Progenitor cell of endocrine pancreas (in vitro differentiated cells): ENCODE data around the gene ACTL7A. TPM values are rescaled to one million over a fixed set of nuclear protein-coding genes. Genes with fewer than 3 reads are reported as not detected.

Source experiments
- DNase-seq: peaks from one replicate; pipeline ENCODE4 v3.0.0; 2021; ENCODE audit warnings: low spot score; ENCODE audit not compliant: unreplicated experiment
- H3K27ac Mint-ChIP-seq: 2 replicates; pipeline ENCODE4 v1.8.0; 2021; ENCODE audit warnings: mild to moderate bottlenecking, moderate library complexity, mixed read lengths
- H3K27me3 Mint-ChIP-seq: 2 replicates; pipeline ENCODE4 v1.8.0; 2021; ENCODE audit warnings: mixed read lengths
- H3K36me3 Mint-ChIP-seq: 2 replicates; pipeline ENCODE4 v1.8.0; 2022; ENCODE audit warnings: mixed read lengths; ENCODE audit not compliant: insufficient read depth
- H3K4me1 Mint-ChIP-seq: 2 replicates; pipeline ENCODE4 v1.8.0; 2021; ENCODE audit warnings: low read depth, mixed read lengths
- H3K4me3 Mint-ChIP-seq: 2 replicates; pipeline ENCODE4 v1.8.0; 2021; ENCODE audit warnings: low read depth, mild to moderate bottlenecking, moderate library complexity, mixed read lengths
- H3K9me3 Mint-ChIP-seq: 2 replicates; pipeline ENCODE4 v1.8.0; 2021; ENCODE audit warnings: low read depth, mixed read lengths
- total RNA-seq: library from RNA; stranded (reverse); gene quantifications from 2 replicates; pipeline ENCODE4 v1.2.1, GENCODE V29; 2021
- TF ChIP-seq, protein P1 (sequence below): fragments of 200-600 bp; sonication (generic); IDR thresholded peaks from one replicate; pipeline ENCODE4 v1.5.0; 2021; ENCODE audit warnings: antibody characterized with exemption, mild to moderate bottlenecking; ENCODE audit not compliant: unreplicated experiment

ACTL7A gene
- total RNA-seq, 1 donor from 2014 or later = not detected

- no peak overlapping the region for H3K27ac Mint-ChIP-seq
- DNase-seq = no peak
- H3K4me1 Mint-ChIP-seq = peaks cover 2% of the 10 kb centered on the region
- H3K27me3 Mint-ChIP-seq = no peaks in the 10 kb centered on the region
- no peaks in the 10 kb centered on the region for H3K9me3 Mint-ChIP-seq
- no peaks in the 10 kb centered on the region for H3K36me3 Mint-ChIP-seq
- no peak overlapping the region for H3K4me3 Mint-ChIP-seq
- TF ChIP-seq, protein P1, sequence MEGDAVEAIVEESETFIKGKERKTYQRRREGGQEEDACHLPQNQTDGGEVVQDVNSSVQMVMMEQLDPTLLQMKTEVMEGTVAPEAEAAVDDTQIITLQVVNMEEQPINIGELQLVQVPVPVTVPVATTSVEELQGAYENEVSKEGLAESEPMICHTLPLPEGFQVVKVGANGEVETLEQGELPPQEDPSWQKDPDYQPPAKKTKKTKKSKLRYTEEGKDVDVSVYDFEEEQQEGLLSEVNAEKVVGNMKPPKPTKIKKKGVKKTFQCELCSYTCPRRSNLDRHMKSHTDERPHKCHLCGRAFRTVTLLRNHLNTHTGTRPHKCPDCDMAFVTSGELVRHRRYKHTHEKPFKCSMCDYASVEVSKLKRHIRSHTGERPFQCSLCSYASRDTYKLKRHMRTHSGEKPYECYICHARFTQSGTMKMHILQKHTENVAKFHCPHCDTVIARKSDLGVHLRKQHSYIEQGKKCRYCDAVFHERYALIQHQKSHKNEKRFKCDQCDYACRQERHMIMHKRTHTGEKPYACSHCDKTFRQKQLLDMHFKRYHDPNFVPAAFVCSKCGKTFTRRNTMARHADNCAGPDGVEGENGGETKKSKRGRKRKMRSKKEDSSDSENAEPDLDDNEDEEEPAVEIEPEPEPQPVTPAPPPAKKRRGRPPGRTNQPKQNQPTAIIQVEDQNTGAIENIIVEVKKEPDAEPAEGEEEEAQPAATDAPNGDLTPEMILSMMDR = no peak
Observed at GRCh38 chr9:108850293-108850897, 11.7 kb upstream of the ACTL7A start.

- TF ChIP-seq, protein P1 = no peak
- no peak for DNase-seq
- no peaks in the 10 kb centered on the region for H3K27me3 Mint-ChIP-seq
- H3K4me1 Mint-ChIP-seq = peaks cover 2% of the 10 kb centered on the region
- no peak overlapping the region for H3K27ac Mint-ChIP-seq
- no peak overlapping the region for H3K4me3 Mint-ChIP-seq
- H3K9me3 Mint-ChIP-seq = no peaks in the 10 kb centered on the region
- H3K36me3 Mint-ChIP-seq = no peaks in the 10 kb centered on the region
Observed at GRCh38 chr9:108851138-108851537, 10.9 kb upstream of the ACTL7A start.

DNA sequence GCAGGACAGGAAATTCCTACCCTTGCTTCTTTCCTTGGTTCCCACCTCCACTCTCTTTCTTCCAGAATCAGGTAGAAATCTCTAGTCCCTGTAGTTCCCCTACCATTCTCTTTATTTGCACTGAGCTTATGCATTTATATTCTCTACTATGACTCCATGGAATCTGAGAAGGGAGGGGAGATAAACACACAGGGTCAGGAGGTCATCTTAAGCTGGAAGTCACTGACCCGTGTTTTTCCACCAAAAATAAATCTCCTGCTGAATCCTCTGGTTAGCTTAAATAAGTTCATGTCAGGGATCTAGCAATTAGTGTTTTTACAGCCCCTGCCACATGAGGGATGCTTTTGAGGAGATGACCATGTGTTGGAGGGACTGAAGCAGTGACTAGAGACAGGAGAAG lies 10.0 kb upstream of the ACTL7A start:
- H3K9me3 Mint-ChIP-seq = no peaks in the 10 kb centered on the region
- DNase-seq = no peak
- no peak overlapping the region for H3K4me3 Mint-ChIP-seq
- no peak overlapping the region for H3K27ac Mint-ChIP-seq
- H3K36me3 Mint-ChIP-seq = no peaks in the 10 kb centered on the region
- peaks cover 2% of the 10 kb centered on the region for H3K4me1 Mint-ChIP-seq
- TF ChIP-seq, protein P1 = no peak
- peaks cover 4% of the 10 kb centered on the region for H3K27me3 Mint-ChIP-seq

- peaks cover 4% of the 10 kb centered on the region for H3K27me3 Mint-ChIP-seq
- no peaks in the 10 kb centered on the region for H3K9me3 Mint-ChIP-seq
- H3K4me3 Mint-ChIP-seq = no peak overlapping the region
- H3K4me1 Mint-ChIP-seq = no peaks in the 10 kb centered on the region
- no peaks in the 10 kb centered on the region for H3K36me3 Mint-ChIP-seq
- TF ChIP-seq, protein P1 = no peak
- DNase-seq = no peak
- H3K27ac Mint-ChIP-seq = no peak overlapping the region
Observed at GRCh38 chr9:108854094-108854493, 8.0 kb upstream of the ACTL7A start.

DNA sequence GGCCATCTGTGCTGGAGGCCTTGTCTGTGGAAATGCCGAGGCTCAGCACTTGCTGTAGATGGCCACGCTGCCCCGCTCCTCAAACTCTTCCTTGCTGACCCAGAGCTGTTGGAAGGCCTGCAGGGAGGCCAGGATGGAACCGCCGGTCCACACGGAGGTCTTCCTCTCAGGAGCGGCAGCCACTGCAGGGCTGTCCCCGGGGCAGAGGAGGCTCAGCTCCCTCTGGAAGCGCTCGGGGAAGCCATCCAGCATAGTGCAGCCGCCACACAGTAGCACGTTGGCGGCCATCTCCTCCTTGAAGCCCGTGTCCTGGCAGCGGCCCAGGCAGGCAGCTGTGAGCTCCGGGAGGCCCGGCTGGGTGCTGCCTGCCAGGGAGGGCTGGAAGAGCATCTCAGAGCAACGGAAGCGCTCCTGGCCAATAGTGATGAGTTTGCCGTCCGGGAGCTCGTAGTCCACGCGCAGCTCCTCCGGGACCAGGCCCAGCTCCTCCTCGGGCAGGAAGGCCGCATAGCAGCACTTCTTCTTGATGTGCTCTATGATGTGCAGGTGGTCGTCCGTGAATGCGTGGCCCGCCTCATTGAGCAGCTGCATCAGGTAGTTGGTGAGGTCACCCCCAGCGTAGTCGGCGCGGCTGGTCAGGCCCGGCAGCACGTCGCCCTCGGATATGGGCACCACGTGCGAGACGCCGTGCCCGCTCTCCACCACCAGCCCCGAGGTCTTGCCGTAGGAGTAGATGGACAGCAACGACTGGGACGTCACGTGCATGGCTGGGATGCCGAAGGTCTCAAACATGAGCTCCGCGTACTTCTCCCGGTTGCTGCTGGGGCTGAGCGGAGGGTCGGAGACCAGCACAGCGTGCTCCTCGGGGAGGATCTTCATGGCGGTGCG lies 7.2 kb upstream of the ACTL7A start:
- H3K27ac Mint-ChIP-seq = no peak overlapping the region
- H3K9me3 Mint-ChIP-seq = no peaks in the 10 kb centered on the region
- no peaks in the 10 kb centered on the region for H3K4me1 Mint-ChIP-seq
- no peaks in the 10 kb centered on the region for H3K36me3 Mint-ChIP-seq
- no peak for DNase-seq
- H3K27me3 Mint-ChIP-seq = peaks cover 4% of the 10 kb centered on the region
- no peak overlapping the region for H3K4me3 Mint-ChIP-seq
- TF ChIP-seq, protein P1 = no peak
